GM12892 (cell line): ENCODE results near the gene WDSUB1.

Experiments
- POLR2A ChIP-seq: IDR thresholded peaks from 2 replicates; pipeline ENCODE4 v1.6.1; 2011; ENCODE audit warnings: low read depth, low read length, control low read depth
- TAF1 ChIP-seq: IDR thresholded peaks from 2 replicates; pipeline ENCODE4 v1.6.1; 2011; ENCODE audit warnings: low read depth, mild to moderate bottlenecking, control low read depth, low read length, borderline replicate concordance

DNA sequence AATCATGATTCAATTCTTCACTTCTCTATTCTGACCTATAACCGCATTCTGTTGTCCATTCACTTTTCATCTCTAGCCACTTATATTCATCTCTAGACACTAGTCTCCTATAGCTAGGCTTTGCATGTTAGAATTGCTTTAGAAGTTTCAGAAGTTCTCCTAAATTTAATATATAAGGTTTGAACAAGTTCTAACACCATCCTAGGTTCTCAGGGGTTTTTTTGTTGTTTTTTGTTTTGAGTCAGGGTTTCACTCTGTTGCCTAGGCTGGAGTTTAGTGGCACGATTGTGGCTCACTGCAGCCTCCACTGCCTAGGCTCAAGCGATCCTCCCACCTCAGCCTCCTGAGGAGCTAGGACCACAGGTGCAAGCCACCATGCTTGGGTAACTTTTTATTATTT is 19.9 kb downstream of the WDSUB1 start:
- TF ChIP-seq POLR2A: no peak
- TF ChIP-seq TAF1: no peak
